Measurements from ENCODE around the gene RABL3. TPM values are rescaled to one million over a fixed set of nuclear protein-coding genes. Genes with fewer than 3 reads are reported as not detected.
A peak's percentile ranks its signal among the peaks of the same experiment; 100 is the strongest.

RABL3 gene
- total and polyA plus RNA-seq, 2 of the 4 experiments (the other 2 are of a cell fraction), result 5.3 to 17.0 TPM

- intact Hi-C loops (cut with micrococcal nuclease), result no loop called here
- Histone ChIP-seq H3K79me1 (ENCODE audit: low read depth in 1 of 2, low read length in 2 of 2) (no peaks in the 10 kb centered on the region), H3K27ac (ENCODE audit: insufficient read depth, low read length) (no peak overlapping the region), H2AFZ (replicated peaks; ENCODE audit: low read length, poor library complexity) (no peak overlapping the region), H3K27me3 (ENCODE audit: control insufficient read depth, insufficient read depth, low read length) (no peaks in the 10 kb centered on the region), H3K4me1 (ENCODE audit: control insufficient read depth, insufficient read depth, low read length) (peaks cover 13% of the 10 kb centered on the region), H4K20me1 (ENCODE audit: insufficient read depth, low read length) (no peaks in the 10 kb centered on the region), H2BK120ac (ENCODE audit: low read depth, low read length) (no peak overlapping the region), H2AK9ac (replicated peaks; ENCODE audit: low read depth, low read length, poor library complexity) (no peak overlapping the region), H3K4me2 (ENCODE audit: low read depth, low read length) (no peak overlapping the region), H3K56ac (ENCODE audit: extremely low read depth, insufficient read depth, low read length) (no peak overlapping the region), H4K8ac (ENCODE audit: low read depth in 2 of 2, low read length in 2 of 2) (peak overlapping the region in 1 of 2 experiments; percentile 43; a peak in 2 of 4 replicates), H3K9me1 (ENCODE audit: insufficient read depth, low read length) (peaks cover 4% of the 10 kb centered on the region; the same call in 1 of the 2 replicates), H3K18ac (ENCODE audit: low read depth, low read length) (peak overlapping the region; percentile 54; the same call in 1 of the 2 replicates), H4K5ac (ENCODE audit: low read depth, low read length) (peak overlapping the region; percentile 15), H2BK5ac (ENCODE audit: low read depth, low read length, poor library complexity, severe bottlenecking) (peak overlapping the region; percentile 46), H4K91ac (ENCODE audit: insufficient read depth, low read depth, low read length) (no peak overlapping the region; the same call in 1 of the 2 replicates), H2BK15ac (ENCODE audit: low read depth, low read length) (peak overlapping the region; percentile 60; the same call in 1 of the 3 replicates), H2AK5ac (ENCODE audit: low read depth, low read length) (no peak overlapping the region; the same call in 1 of the 2 replicates), H3K9me3 (ENCODE audit: control insufficient read depth, insufficient read depth, low read length) (no peaks in the 10 kb centered on the region), H3K14ac (replicated peaks; ENCODE audit: low read depth, low read length) (0 out of 2 replicates have a peak overlapping the region, but pooled peaks have one; percentile 45), H3K4ac (ENCODE audit: low read depth, low read length) (no peak overlapping the region), H2BK20ac (ENCODE audit: low read depth, low read length) (no peak overlapping the region; the same call in 1 of the 2 replicates), H3K4me3 (ENCODE audit: insufficient read depth, low read depth, low read length) (no peak overlapping the region), H3K9ac (ENCODE audit: low read depth, low read length) (no peak overlapping the region), H3K36me3 (ENCODE audit: control insufficient read depth, insufficient read depth, low read length) (no peaks in the 10 kb centered on the region), H3K23ac (ENCODE audit: low read depth, low read length) (no peak overlapping the region)
- POLR2A ChIA-PET (ENCODE audit: unreplicated experiment), result no interaction called here
- 90% methylated on average over 2 of the region's 6 CpGs; no CpG with 5 or more reads in 1 of the 2 experiments for WGBS, 2 experiments (ENCODE audit: extremely low coverage in 2 of 2, insufficient read length in 1 of 2)
- no peak for ATAC-seq (ENCODE audit: low read depth)
- in situ Hi-C loops (cut with MboI; ENCODE audit: low sequenced_read_pairs), result no loop called here
- TF ChIP-seq CEBPB (IDR thresholded peaks at IDR 0.05; ENCODE audit: low read depth, low read length), result no peak
- TF ChIP-seq BHLHE40 (IDR thresholded peaks at IDR 0.05; ENCODE audit: low read depth, low read length), result no peak
- no peak for TF ChIP-seq POLR2A (IDR thresholded peaks at IDR 0.05; ENCODE audit: low read depth, low read length)
- TF ChIP-seq MXI1 (IDR thresholded peaks at IDR 0.05; ENCODE audit: borderline replicate concordance, low read depth, low read length), result no peak
- TF ChIP-seq RCOR1 (IDR thresholded peaks at IDR 0.05; ENCODE audit: insufficient replicate concordance, low read length), result no peak
- TF ChIP-seq FOS (IDR thresholded peaks at IDR 0.05; ENCODE audit: low read depth, low read length), result no peak
- no peak for TF ChIP-seq RFX5 (IDR thresholded peaks at IDR 0.05; ENCODE audit: low read depth, low read length)
- no peak for TF ChIP-seq MAZ (IDR thresholded peaks at IDR 0.05; ENCODE audit: borderline replicate concordance, low read depth, low read length)
- no peak for TF ChIP-seq RAD21 (IDR thresholded peaks at IDR 0.05; ENCODE audit: low read length)
- TF ChIP-seq CHD1 (IDR thresholded peaks at IDR 0.05; ENCODE audit: low read depth, low read length), result no peak
- TF ChIP-seq SMC3 (IDR thresholded peaks at IDR 0.05; ENCODE audit: low read depth, low read length), result no peak
- TF ChIP-seq MAFK (IDR thresholded peaks at IDR 0.05; ENCODE audit: low read depth, low read length), result no peak
- TF ChIP-seq USF2 (IDR thresholded peaks at IDR 0.05; ENCODE audit: low read depth, low read length), result no peak
- TF ChIP-seq NFE2L2 (IDR thresholded peaks at IDR 0.05; ENCODE audit: low read depth, low read length), result no peak
- no peak for TF ChIP-seq ELK1 (IDR thresholded peaks at IDR 0.05; ENCODE audit: borderline replicate concordance, low read depth, low read length)
- dilution Hi-C loops (cut with HindIII; ENCODE audit: low sequenced_read_pairs, unreplicated experiment), result no loop called here
- BruUV-seq (replicated peaks), result no TSS peak
- DNase-seq, result peak; percentile 40
- CTCF ChIA-PET, result no interaction called here
Measured at GRCh38 chr3:120637851-120638559, 104.3 kb downstream of the RABL3 start.
